Subcutaneous abdominal adipose tissue (tissue), 5 donors: ENCODE results near the gene IRF2BP1.

ENCODE experiments used
- H3K27ac ChIP-seq: one replicate; pipeline ENCODE4 v1.7.0; 2013; ENCODE audit warnings: low read depth, mild to moderate bottlenecking, inconsistent platforms, low read length, moderate library complexity
- H3K27me3 ChIP-seq, 5 donors: one replicate each; pipeline ENCODE4 v1.7.0; 2013; ENCODE audit warnings: low read length in 5 of 5, inconsistent platforms in 1 of 5; ENCODE audit not compliant: control insufficient read depth in 5 of 5, insufficient read depth in 4 of 5
- H3K36me3 ChIP-seq, 5 donors: one replicate each; pipeline ENCODE4 v1.7.0; 2013; ENCODE audit warnings: low read length in 5 of 5; ENCODE audit not compliant: control insufficient read depth in 5 of 5, insufficient read depth in 5 of 5
- H3K4me1 ChIP-seq, 5 donors: one replicate each; pipeline ENCODE4 v1.7.0; 2013; ENCODE audit warnings: low read length in 5 of 5, mild to moderate bottlenecking in 3 of 5, moderate library complexity in 1 of 5; ENCODE audit not compliant: control insufficient read depth in 5 of 5, insufficient read depth in 5 of 5
- H3K4me3 ChIP-seq, 5 donors: one replicate each; pipeline ENCODE4 v1.7.0; 2013; ENCODE audit warnings: low read length in 5 of 5, low read depth in 1 of 5
- H3K9ac ChIP-seq, 5 donors: one replicate each; pipeline ENCODE4 v1.7.0; 2013; ENCODE audit warnings: low read length in 5 of 5, mild to moderate bottlenecking in 4 of 5, moderate library complexity in 3 of 5
- H3K9me3 ChIP-seq, 5 donors: one replicate each; pipeline ENCODE4 v1.7.0; 2013; ENCODE audit warnings: low read length in 5 of 5; ENCODE audit not compliant: control insufficient read depth in 5 of 5
- donor health status: healthy.
- donor health status: healthy.
- donor health status: healthy.
- donor health status: healthy.
- donor health status: healthy.

The IRF2BP1 gene

GRCh38 chr19:45882652-45883585 lies 3.0 kb downstream of the IRF2BP1 start:
- Histone ChIP-seq H3K9ac (peak overlapping the region in 2 of 5 donors; percentile 40 to 64), H3K27me3 (peaks cover 0 to 3% (median 0%) of the 10 kb centered on the region in 5 donors), H3K4me1 (peaks cover 3 to 44% (median 42%) of the 10 kb centered on the region in 5 donors), H3K27ac (no peak overlapping the region), H3K36me3 (peaks cover 0 to 10% (median 3%) of the 10 kb centered on the region in 5 donors), H3K9me3 (no peaks in the 10 kb centered on the region), H3K4me3 (peak overlapping the region in 4 of 5 donors; percentile 8 to 57 (median 28))

DNA sequence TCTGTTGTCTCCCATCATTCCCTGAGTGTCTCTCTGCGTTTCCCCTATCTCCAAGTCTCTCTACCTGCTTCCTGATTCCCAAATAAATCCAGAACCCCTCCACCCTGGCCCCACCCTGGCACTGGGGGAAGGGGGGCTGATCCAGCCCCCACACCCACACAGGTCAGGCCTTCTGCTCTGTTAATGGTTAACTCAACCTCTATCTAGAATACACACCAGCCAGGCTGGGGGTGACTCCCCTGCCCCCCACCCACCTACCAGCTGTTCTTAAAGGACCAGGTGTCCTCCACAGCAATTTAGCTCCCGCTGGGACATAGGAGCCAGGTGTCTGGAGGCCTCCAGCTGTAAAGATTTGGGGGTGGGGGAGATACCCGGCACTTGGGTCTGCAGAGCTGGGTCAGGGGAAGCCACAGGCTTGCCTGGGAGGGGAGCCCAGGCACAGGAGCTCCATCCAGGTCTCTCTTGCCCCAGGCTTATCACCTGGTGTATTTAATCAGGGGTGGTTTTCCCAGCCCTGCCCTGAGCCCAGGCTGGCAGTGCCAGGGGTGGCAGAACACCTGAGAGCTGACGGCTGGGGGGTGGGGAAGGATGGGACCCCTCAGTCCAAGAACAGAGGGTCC lies 3.9 kb downstream of the IRF2BP1 start:
- Histone ChIP-seq H3K27me3 (peaks cover 0 to 8% (median 3%) of the 10 kb centered on the region in 5 donors), H3K36me3 (peaks cover 0 to 10% (median 3%) of the 10 kb centered on the region in 5 donors), H3K4me1 (peaks cover 3 to 45% (median 42%) of the 10 kb centered on the region in 5 donors), H3K9me3 (no peaks in the 10 kb centered on the region), H3K4me3 (no peak overlapping the region), H3K9ac (no peak overlapping the region), H3K27ac (no peak overlapping the region)

GRCh38 chr19:45881082-45881908 lies 4.6 kb downstream of the IRF2BP1 start:
- Histone ChIP-seq H3K9ac (no peak overlapping the region), H3K27ac (no peak overlapping the region), H3K36me3 (peaks cover 0 to 10% (median 3%) of the 10 kb centered on the region in 5 donors), H3K4me1 (peaks cover 3 to 45% (median 43%) of the 10 kb centered on the region in 5 donors), H3K4me3 (no peak overlapping the region), H3K9me3 (no peaks in the 10 kb centered on the region), H3K27me3 (peaks cover 0 to 8% (median 3%) of the 10 kb centered on the region in 5 donors)

GRCh38 chr19:45879971-45880370 lies 6.0 kb downstream of the IRF2BP1 start:
- peaks cover 0 to 10% (median 3%) of the 10 kb centered on the region in 5 donors for H3K36me3 ChIP-seq
- H3K27ac ChIP-seq: no peak overlapping the region
- H3K4me1 ChIP-seq: peaks cover 3 to 38% (median 37%) of the 10 kb centered on the region in 5 donors
- no peaks in the 10 kb centered on the region for H3K9me3 ChIP-seq
- peaks cover 0 to 8% (median 3%) of the 10 kb centered on the region in 5 donors for H3K27me3 ChIP-seq
- no peak overlapping the region for H3K4me3 ChIP-seq
- H3K9ac ChIP-seq: no peak overlapping the region

- H3K27ac ChIP-seq: no peak overlapping the region
- no peaks in the 10 kb centered on the region for H3K9me3 ChIP-seq
- H3K27me3 ChIP-seq: peaks cover 0 to 8% (median 3%) of the 10 kb centered on the region in 5 donors
- H3K4me3 ChIP-seq: no peak overlapping the region
- H3K36me3 ChIP-seq: peaks cover 0 to 2% (median 0%) of the 10 kb centered on the region in 5 donors
- no peak overlapping the region for H3K9ac ChIP-seq
- H3K4me1 ChIP-seq: peaks cover 0 to 29% (median 28%) of the 10 kb centered on the region in 5 donors
Observed at GRCh38 chr19:45879055-45879454, 6.9 kb downstream of the IRF2BP1 start.

DNA sequence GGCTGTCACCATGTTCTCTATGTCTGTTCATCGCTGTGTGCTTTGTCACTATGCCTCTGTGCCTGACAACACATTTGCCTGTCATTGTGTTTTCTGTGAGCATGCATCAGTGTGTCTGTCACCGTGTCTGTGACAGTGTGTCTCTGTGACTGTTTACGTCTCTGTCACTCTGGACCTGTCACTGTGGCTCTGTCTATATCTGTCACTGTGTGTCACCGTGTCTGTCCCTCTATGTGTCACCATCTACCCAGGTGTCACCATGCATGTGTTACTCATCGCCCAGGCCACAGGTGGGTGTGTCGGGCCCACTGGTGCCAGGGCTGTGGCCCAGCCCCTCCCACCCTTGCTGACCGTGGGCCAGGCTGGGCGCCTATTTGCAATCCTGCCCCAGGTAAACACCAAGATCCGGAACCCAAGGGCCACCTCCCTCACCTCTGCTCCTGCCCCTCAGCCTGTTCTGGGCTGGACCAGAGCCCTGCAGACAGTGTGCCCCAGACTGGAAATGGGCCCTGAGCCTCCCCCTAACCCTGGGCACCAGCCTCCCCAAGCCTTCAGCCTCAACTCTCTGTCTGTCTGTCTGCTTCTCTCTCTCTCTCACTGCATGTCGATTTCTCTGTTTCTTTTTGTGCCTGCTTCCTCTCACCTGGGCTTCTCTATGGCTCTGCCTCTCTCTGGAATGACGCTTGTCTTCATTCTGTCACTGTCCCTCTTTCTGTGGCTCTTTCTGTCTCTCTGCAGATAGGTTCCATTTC lies 7.7 kb downstream of the IRF2BP1 start:
- H3K9ac ChIP-seq: no peak overlapping the region
- H3K27ac ChIP-seq: no peak overlapping the region

GRCh38 chr19:45876411-45877197 lies 9.3 kb downstream of the IRF2BP1 start:
- Histone ChIP-seq H3K27me3 (peaks cover 0 to 10% (median 3%) of the 10 kb centered on the region in 5 donors), H3K36me3 (no peaks in the 10 kb centered on the region), H3K9me3 (no peaks in the 10 kb centered on the region), H3K4me3 (peak overlapping the region in 3 of 5 donors; percentile 12 to 26 (median 22)), H3K4me1 (peaks cover 0 to 12% (median 11%) of the 10 kb centered on the region in 5 donors), H3K9ac (peak overlapping the region in 4 of 5 donors; percentile 13 to 67 (median 44)), H3K27ac (no peak overlapping the region)

More for the DNA sequence above, 7.7 kb downstream of the IRF2BP1 start:
- no peaks in the 10 kb centered on the region for H3K9me3 ChIP-seq
- H3K36me3 ChIP-seq: no peaks in the 10 kb centered on the region
- peaks cover 0 to 10% (median 3%) of the 10 kb centered on the region in 5 donors for H3K27me3 ChIP-seq
- no peak overlapping the region for H3K4me3 ChIP-seq
- H3K4me1 ChIP-seq: peaks cover 0 to 23% (median 20%) of the 10 kb centered on the region in 5 donors

DNA sequence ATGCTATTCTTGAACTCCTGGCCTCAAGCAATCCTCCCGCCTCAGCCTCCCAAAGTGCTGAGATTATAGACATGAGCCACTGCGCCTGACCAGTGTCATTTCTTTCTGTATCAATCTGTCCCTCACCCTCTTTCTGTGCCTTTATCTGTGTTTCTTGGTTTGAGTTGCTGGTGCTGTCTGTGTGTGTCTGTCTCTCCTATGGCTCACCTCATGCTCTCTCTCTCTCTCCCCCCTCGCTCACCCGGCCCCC lies 9.9 kb downstream of the IRF2BP1 start:
- Histone ChIP-seq H3K4me1 (peaks cover 0 to 12% (median 11%) of the 10 kb centered on the region in 5 donors), H3K9me3 (no peaks in the 10 kb centered on the region), H3K9ac (peak overlapping the region in 2 of 5 donors; percentile 54 to 67), H3K4me3 (no peak overlapping the region), H3K36me3 (no peaks in the 10 kb centered on the region), H3K27ac (no peak overlapping the region), H3K27me3 (peaks cover 0 to 10% (median 3%) of the 10 kb centered on the region in 5 donors)
